ENCODE data around the gene MAPK11. TPM values are rescaled to one million over a fixed set of nuclear protein-coding genes. Genes with fewer than 3 reads are reported as not detected.

The MAPK11 gene
- total RNA-seq, 4 donors from 2014 or later: 1.6 to 6.4 (median 2.7) TPM

GRCh38 chr22:50302564-50302963, 32.4 kb upstream of the MAPK11 start:
- in situ Hi-C loops (cut with MboI; ENCODE audit: low pct_ligation_motif_present in 1 of 4, low pct_unique_long_range_greater_than_20kb in 1 of 4, low sequenced_read_pairs in 3 of 4) (no loop called here), intact Hi-C loops (cut with DNase I; ENCODE audit: low total_unique reads) (no loop called here)
- Histone ChIP-seq H3K9me3 (no peaks in the 10 kb centered on the region), H3K36me3 (no peaks in the 10 kb centered on the region), H3K4me1 (peaks cover 75 to 93% (median 85%) of the 10 kb centered on the region in 4 donors), H3K27me3 (no peaks in the 10 kb centered on the region), H3K4me3 (no peak overlapping the region), H3K27ac (peak overlapping the region; percentile 92 to 97 (median 94))
- DNase-seq: no peak
- TF ChIP-seq CTCF (IDR thresholded peaks at IDR 0.05) (no peak), POLR2AphosphoS5 (IDR thresholded peaks at IDR 0.05) (no peak), EP300 (IDR thresholded peaks at IDR 0.05; ENCODE audit: low read depth) (no peak), POLR2A (IDR thresholded peaks at IDR 0.05) (no peak)
- WGBS, 2 donors (ENCODE audit: low coverage in 1 of 2): 67 to 89% methylated on average over 1 to 3 of the region's 5 CpGs

GRCh38 chr22:50302041-50302541, 31.9 kb upstream of the MAPK11 start:
- intact Hi-C loops (cut with DNase I; ENCODE audit: low total_unique reads): no loop called here
- in situ Hi-C loops (cut with MboI; ENCODE audit: low pct_ligation_motif_present in 1 of 4, low pct_unique_long_range_greater_than_20kb in 1 of 4, low sequenced_read_pairs in 3 of 4): no loop called here
- 29% methylated on average over 9 of the region's 9 CpGs; no CpG with 5 or more reads in 1 of the 2 donors for WGBS, 2 donors (ENCODE audit: low coverage in 1 of 2)
- Histone ChIP-seq H3K27me3 (no peaks in the 10 kb centered on the region), H3K9me3 (no peaks in the 10 kb centered on the region), H3K4me3 (no peak overlapping the region), H3K27ac (peak overlapping the region; percentile 92 to 97 (median 94)), H3K4me1 (peaks cover 79 to 98% (median 89%) of the 10 kb centered on the region in 4 donors), H3K36me3 (no peaks in the 10 kb centered on the region)
- peak; percentile 65 for DNase-seq
- TF ChIP-seq POLR2AphosphoS5 (IDR thresholded peaks at IDR 0.05): no peak
- TF ChIP-seq POLR2A (IDR thresholded peaks at IDR 0.05): no peak
- TF ChIP-seq EP300 (IDR thresholded peaks at IDR 0.05; ENCODE audit: low read depth): no peak
- TF ChIP-seq CTCF (IDR thresholded peaks at IDR 0.05): no peak

- Histone ChIP-seq H3K36me3 (no peaks in the 10 kb centered on the region), H3K27me3 (no peaks in the 10 kb centered on the region), H3K9me3 (no peaks in the 10 kb centered on the region), H3K4me1 (peaks cover 84 to 100% (median 94%) of the 10 kb centered on the region in 4 donors), H3K4me3 (no peak overlapping the region), H3K27ac (peak overlapping the region; percentile 92 to 97 (median 94))
- intact Hi-C loops (cut with DNase I; ENCODE audit: low total_unique reads) (no loop called here), in situ Hi-C loops (cut with MboI; ENCODE audit: low pct_ligation_motif_present in 1 of 4, low pct_unique_long_range_greater_than_20kb in 1 of 4, low sequenced_read_pairs in 3 of 4) (no loop called here)
- TF ChIP-seq POLR2AphosphoS5 (IDR thresholded peaks at IDR 0.05): no peak
- peak; percentile 45 for DNase-seq
- WGBS, 2 donors (ENCODE audit: low coverage in 1 of 2): 41% methylated on average over 17 of the region's 17 CpGs; no CpG with 5 or more reads in 1 of the 2 donors
These were observed 31.4 kb upstream of the MAPK11 start for GRCh38 chr22:50301581-50301991.

GRCh38 chr22:50300620-50301257, 30.6 kb upstream of the MAPK11 start:
- Histone ChIP-seq H3K4me1 (peaks cover 86 to 97% (median 95%) of the 10 kb centered on the region in 4 donors), H3K36me3 (no peaks in the 10 kb centered on the region), H3K27me3 (no peaks in the 10 kb centered on the region), H3K4me3 (peak overlapping the region in 1 of 4 donors; percentile 23), H3K9me3 (no peaks in the 10 kb centered on the region), H3K27ac (peak overlapping the region; percentile 92 to 97 (median 94))
- no peak for TF ChIP-seq POLR2A (IDR thresholded peaks at IDR 0.05)
- no peak for TF ChIP-seq POLR2AphosphoS5 (IDR thresholded peaks at IDR 0.05)
- no peak for TF ChIP-seq CTCF (IDR thresholded peaks at IDR 0.05)
- TF ChIP-seq EP300 (IDR thresholded peaks at IDR 0.05; ENCODE audit: low read depth): no peak
- intact Hi-C loops (cut with DNase I; ENCODE audit: low total_unique reads): no loop called here
- 72% methylated on average over 14 of the region's 14 CpGs; no CpG with 5 or more reads in 1 of the 2 donors for WGBS, 2 donors (ENCODE audit: low coverage in 1 of 2)
- no peak for DNase-seq
- in situ Hi-C loops (cut with MboI; ENCODE audit: low pct_ligation_motif_present in 1 of 4, low pct_unique_long_range_greater_than_20kb in 1 of 4, low sequenced_read_pairs in 3 of 4): no loop called here

Measured in transverse colon (tissue), 4 donors.